HG02870 (cell line): ENCODE results near the gene SCARF2.
"Not testable (repeated sequence)": the region's sequence is repeated elsewhere in the genome, so short reads cannot be mapped to it uniquely, and the experiment has no call there.

ENCODE experiments used
- ATAC-seq: cut with Tn5 transposase; IDR thresholded peaks from one replicate; pipeline ENCODE4 v1.9.1; 2021; ENCODE audit warnings: mild to moderate bottlenecking, moderate library complexity; ENCODE audit not compliant: unreplicated experiment

SCARF2 gene

GRCh38 chr22:20464096-20464614, 26.5 kb upstream of the SCARF2 start:
- no peak for ATAC-seq

- ATAC-seq = no peak
Observed at GRCh38 chr22:20463324-20464095, 25.9 kb upstream of the SCARF2 start.

- no peak for ATAC-seq
Observed at GRCh38 chr22:20459862-20460261, 22.2 kb upstream of the SCARF2 start.

- no peak for ATAC-seq
Observed at GRCh38 chr22:20459152-20459542, 21.5 kb upstream of the SCARF2 start.

- no peak for ATAC-seq
Observed at GRCh38 chr22:20458530-20459151, 21.0 kb upstream of the SCARF2 start.

- ATAC-seq = no peak
Observed at GRCh38 chr22:20457506-20458240, 20.0 kb upstream of the SCARF2 start.

- no peak for ATAC-seq
Observed at GRCh38 chr22:20456722-20457076, 19.1 kb upstream of the SCARF2 start.

GRCh38 chr22:20456064-20456721, 18.6 kb upstream of the SCARF2 start:
- no peak for ATAC-seq

GRCh38 chr22:20455709-20456063, 18.1 kb upstream of the SCARF2 start:
- ATAC-seq = no peak

GRCh38 chr22:20453222-20453621, 15.6 kb upstream of the SCARF2 start:
- ATAC-seq = no peak

GRCh38 chr22:20451920-20452319, 14.3 kb upstream of the SCARF2 start:
- no peak for ATAC-seq

- not testable (repeated sequence) for ATAC-seq
Observed at GRCh38 chr22:20451129-20451778, 13.6 kb upstream of the SCARF2 start.

- ATAC-seq = no peak
Observed at GRCh38 chr22:20450551-20450906, 12.9 kb upstream of the SCARF2 start.

- ATAC-seq = no peak
Observed at GRCh38 chr22:20449819-20450550, 12.4 kb upstream of the SCARF2 start.

GRCh38 chr22:20448630-20449029, 11.0 kb upstream of the SCARF2 start:
- no peak for ATAC-seq

- no peak for ATAC-seq
Observed at GRCh38 chr22:20446383-20446970, 8.9 kb upstream of the SCARF2 start.

GRCh38 chr22:20444325-20444724, 6.7 kb upstream of the SCARF2 start:
- ATAC-seq = no peak

- ATAC-seq = no peak
Observed at GRCh38 chr22:20442485-20443284, 5.1 kb upstream of the SCARF2 start.
